ENCODE results near the gene DLAT.

DNA sequence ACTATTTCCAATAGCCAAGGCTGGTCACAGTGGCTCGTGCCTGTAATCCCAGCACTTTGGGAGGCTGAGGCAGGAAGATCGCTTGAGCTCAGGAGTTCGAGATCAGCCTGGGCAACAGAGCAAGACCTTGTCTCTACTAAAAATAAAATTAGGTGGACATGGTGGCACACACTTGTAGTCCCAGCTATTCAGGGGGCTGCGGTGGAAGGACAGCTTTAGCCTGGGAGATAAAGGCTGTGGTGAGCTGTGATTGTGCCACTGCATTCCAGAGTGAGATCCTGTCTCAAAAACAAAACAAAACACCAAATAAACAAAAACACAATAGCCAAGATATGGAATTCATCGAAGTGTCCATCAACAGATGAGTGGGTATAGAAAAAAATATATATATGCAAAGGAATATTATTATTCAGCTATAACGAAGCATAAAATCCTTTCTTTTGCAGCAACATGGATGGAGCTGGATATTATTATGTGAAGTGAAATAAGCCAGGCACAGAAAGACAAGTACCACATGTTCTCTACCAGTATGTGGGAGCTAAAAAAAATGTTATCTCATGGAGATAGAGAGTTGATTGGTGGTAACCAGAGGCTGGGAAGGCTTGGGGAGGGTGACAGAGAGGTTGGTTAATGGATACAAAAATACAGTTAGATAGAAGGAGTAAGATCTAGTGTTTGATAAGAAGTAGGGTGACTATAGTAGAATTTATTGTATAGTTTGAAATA lies 22.6 kb upstream of the DLAT start:
- TF ChIP-seq, protein P1, sequence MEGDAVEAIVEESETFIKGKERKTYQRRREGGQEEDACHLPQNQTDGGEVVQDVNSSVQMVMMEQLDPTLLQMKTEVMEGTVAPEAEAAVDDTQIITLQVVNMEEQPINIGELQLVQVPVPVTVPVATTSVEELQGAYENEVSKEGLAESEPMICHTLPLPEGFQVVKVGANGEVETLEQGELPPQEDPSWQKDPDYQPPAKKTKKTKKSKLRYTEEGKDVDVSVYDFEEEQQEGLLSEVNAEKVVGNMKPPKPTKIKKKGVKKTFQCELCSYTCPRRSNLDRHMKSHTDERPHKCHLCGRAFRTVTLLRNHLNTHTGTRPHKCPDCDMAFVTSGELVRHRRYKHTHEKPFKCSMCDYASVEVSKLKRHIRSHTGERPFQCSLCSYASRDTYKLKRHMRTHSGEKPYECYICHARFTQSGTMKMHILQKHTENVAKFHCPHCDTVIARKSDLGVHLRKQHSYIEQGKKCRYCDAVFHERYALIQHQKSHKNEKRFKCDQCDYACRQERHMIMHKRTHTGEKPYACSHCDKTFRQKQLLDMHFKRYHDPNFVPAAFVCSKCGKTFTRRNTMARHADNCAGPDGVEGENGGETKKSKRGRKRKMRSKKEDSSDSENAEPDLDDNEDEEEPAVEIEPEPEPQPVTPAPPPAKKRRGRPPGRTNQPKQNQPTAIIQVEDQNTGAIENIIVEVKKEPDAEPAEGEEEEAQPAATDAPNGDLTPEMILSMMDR (IDR thresholded peaks at IDR 0.05; ENCODE audit: low read depth, low read length): no peak
- TF ChIP-seq EZH2phosphoT487 (IDR thresholded peaks at IDR 0.05; ENCODE audit: low read depth): no peak
